Activated naive CD4-positive, alpha-beta T cell treated with anti-CD3 and anti-CD28 coated beads, Interleukin-2, amount 10 ng/mL, durations not matched to agents 5 hours and 36 hours (primary cell): ENCODE results near the gene FAM9B. TPM values are rescaled to one million over a fixed set of nuclear protein-coding genes. Genes with fewer than 3 reads are reported as not detected.

Experiments
- total RNA-seq, 2 experiments: library from RNA; stranded (reverse); gene quantifications; one replicate each; pipeline ENCODE4 v1.2.3, GENCODE V29; 2021

The FAM9B gene
- total RNA-seq, result not detected

GRCh38 chrX:9033989-9034388 lies at the start of gene FAM9B:
Gene FAM9B (minus strand): TSS chrX:9034127. CDS start chrX:9032986, 1,141 bp downstream.

Other genes starting within 250 kb of the FAM9B start
- gene FAM9A, start 232.7 kb downstream of the FAM9B start, total RNA-seq, result not detected